Neural cell (in vitro differentiated cells): Measurements from ENCODE around the gene CARMIL1. TPM values are rescaled to one million over a fixed set of nuclear protein-coding genes. Genes with fewer than 3 reads are reported as not detected.

Experiments
- H2AFZ ChIP-seq: fragments of 200-600, 300-800 bp; sonication (generic), shearing (Covaris generic); 2 replicates; pipeline ENCODE4 v1.6.0; 2014; ENCODE audit warnings: low read depth, mild to moderate bottlenecking, antibody characterized with exemption, low read length, moderate library complexity
- H3F3A ChIP-seq: fragments of 200-600 bp; shearing (Covaris generic); 2 replicates; pipeline ENCODE4 v1.6.1; 2016; ENCODE audit warnings: mild to moderate bottlenecking, moderate library complexity, mixed read lengths, antibody characterized with exemption, low read length; ENCODE audit not compliant: insufficient read depth, poor library complexity, severe bottlenecking
- H3K27ac ChIP-seq: fragments of 200-600, 300-800 bp; sonication (generic), shearing (Covaris generic); 2 replicates; pipeline ENCODE4 v1.5.1; 2014; ENCODE audit warnings: mild to moderate bottlenecking, low read length, moderate library complexity
- H3K27me3 ChIP-seq: fragments of 300-800, 200-600 bp; sonication (generic), shearing (Covaris generic); 2 replicates; pipeline ENCODE4 v1.6.0; 2014; ENCODE audit warnings: mild to moderate bottlenecking, low read depth, low read length, moderate library complexity; ENCODE audit not compliant: insufficient read depth
- H3K36me3 ChIP-seq: fragments of 300-800, 200-600 bp; sonication (generic), shearing (Covaris generic); 2 replicates; pipeline ENCODE4 v1.5.1; 2014; ENCODE audit warnings: mild to moderate bottlenecking, antibody characterized with exemption, low read length, moderate library complexity; ENCODE audit not compliant: insufficient read depth
- H3K4me2 ChIP-seq: fragments of 300-800, 200-600 bp; sonication (generic), shearing (Covaris generic); 2 replicates; pipeline ENCODE4 v1.6.0; 2014; ENCODE audit warnings: mild to moderate bottlenecking, low read length
- H3K4me3 ChIP-seq: fragments of 300-800, 200-600 bp; sonication (generic), shearing (Covaris generic); 2 replicates; pipeline ENCODE4 v1.5.1; 2014; ENCODE audit warnings: mild to moderate bottlenecking, low read length, moderate library complexity
- H3K79me2 ChIP-seq: fragments of 200-600 bp; shearing (Covaris generic); replicated peaks from 2 replicates; pipeline ENCODE4 v1.6.0; 2014; ENCODE audit warnings: mild to moderate bottlenecking, low read length, moderate library complexity; ENCODE audit not compliant: insufficient read depth
- H3K9ac ChIP-seq: fragments of 300-800, 200-600 bp; sonication (generic), shearing (Covaris generic); 2 replicates; pipeline ENCODE4 v1.6.1; 2016; ENCODE audit warnings: mild to moderate bottlenecking, low read length, mixed read lengths
- H3K9me2 ChIP-seq: fragments of 200-600 bp; shearing (Covaris generic); 2 replicates; pipeline ENCODE4 v1.6.1; 2016; ENCODE audit warnings: mild to moderate bottlenecking, low read length, mixed read lengths; ENCODE audit not compliant: insufficient read depth
- H3K9me3 ChIP-seq: fragments of 200-600, 300-800 bp; sonication (generic), shearing (Covaris generic); 2 replicates; pipeline ENCODE4 v1.6.1; 2016; ENCODE audit warnings: mild to moderate bottlenecking, mixed run types, low read length, moderate library complexity, mixed read lengths
- H4K20me1 ChIP-seq: fragments of 200-600 bp; shearing (Covaris generic); 2 replicates; pipeline ENCODE4 v1.6.1; 2016; ENCODE audit warnings: mild to moderate bottlenecking, mixed run types; ENCODE audit not compliant: insufficient read depth
- EP300 ChIP-seq: fragments of 450-650 bp; conservative IDR thresholded peaks from 2 replicates; pipeline ENCODE4 v1.6.1; 2014; ENCODE audit warnings: antibody characterized with exemption, mild to moderate bottlenecking, moderate library complexity; ENCODE audit not compliant: poor library complexity, severe bottlenecking
- EZH2 ChIP-seq: fragments of 200-600, 300-800 bp; shearing (Covaris generic), sonication (generic); IDR thresholded peaks from 2 replicates; pipeline ENCODE4 v1.6.1; 2014; ENCODE audit warnings: antibody characterized with exemption, low read length, borderline replicate concordance, mild to moderate bottlenecking; ENCODE audit not compliant: insufficient read depth, poor library complexity, severe bottlenecking
- MXI1 ChIP-seq: fragments of 450-650 bp; conservative IDR thresholded peaks from 2 replicates; pipeline ENCODE4 v1.6.1; 2014; ENCODE audit warnings: antibody characterized with exemption, mild to moderate bottlenecking; ENCODE audit not compliant: poor library complexity, severe bottlenecking
- POLR2AphosphoS5 ChIP-seq: IDR thresholded peaks from 2 replicates; pipeline ENCODE4 v1.6.1; 2012
- RAD21 ChIP-seq: fragments of 450-650 bp; conservative IDR thresholded peaks from 2 replicates; pipeline ENCODE4 v1.6.1; 2014; ENCODE audit warnings: antibody characterized with exemption, mild to moderate bottlenecking, moderate library complexity
- SMC3 ChIP-seq: fragments of 450-650 bp; conservative IDR thresholded peaks from 2 replicates; pipeline ENCODE4 v1.6.1; 2014; ENCODE audit warnings: antibody characterized with exemption, mild to moderate bottlenecking, moderate library complexity; ENCODE audit not compliant: poor library complexity
- TAF1 ChIP-seq: IDR thresholded peaks from 2 replicates; pipeline ENCODE4 v1.6.1; 2012; ENCODE audit warnings: low read depth
- polyA plus RNA-seq: library from polyadenylated mRNA; depleted of rRNA; stranded (reverse); fragments of >200 nt; gene quantifications from 2 replicates; pipeline ENCODE4 v1.2.3, GENCODE V29; 2014
- TF ChIP-seq, protein P1 (sequence below): fragments of 450-650 bp; IDR thresholded peaks from 2 replicates; pipeline ENCODE4 v1.5.1; 2014; ENCODE audit warnings: antibody characterized with exemption, mild to moderate bottlenecking, moderate library complexity; ENCODE audit not compliant: poor library complexity, severe bottlenecking
- TF ChIP-seq, protein P2 (sequence below): IDR thresholded peaks from 2 replicates; pipeline ENCODE4 v1.6.1; 2012; ENCODE audit warnings: borderline replicate concordance

The CARMIL1 gene
- polyA plus RNA-seq, 1 donor from 2014 or later, result 5.3 TPM

DNA sequence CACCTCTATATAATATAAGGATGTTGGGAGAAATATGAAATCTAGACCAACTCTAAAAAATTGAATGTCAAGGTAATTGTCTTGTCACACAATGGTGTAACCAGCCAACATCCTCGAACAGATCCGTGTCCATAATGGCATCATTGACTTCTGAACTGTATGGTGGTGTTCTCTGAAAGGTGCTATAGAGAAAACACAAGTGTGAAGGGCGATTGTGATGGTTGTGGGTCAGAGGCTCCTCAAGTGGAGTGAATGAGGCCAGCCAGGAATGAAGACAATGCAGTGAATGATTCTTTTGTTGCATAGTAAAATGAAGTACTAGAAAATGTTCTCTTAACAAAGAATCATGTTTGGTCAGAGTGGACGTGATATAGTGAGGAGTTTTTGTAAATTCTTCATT is 58.3 kb downstream of the CARMIL1 start:
- no peak overlapping the region for H3K27ac ChIP-seq
- no peaks in the 10 kb centered on the region for H3F3A ChIP-seq
- H3K9me2 ChIP-seq, result no peaks in the 10 kb centered on the region
- no peak overlapping the region for H2AFZ ChIP-seq
- H4K20me1 ChIP-seq, result no peaks in the 10 kb centered on the region
- H3K27me3 ChIP-seq, result no peaks in the 10 kb centered on the region
- no peaks in the 10 kb centered on the region for H3K36me3 ChIP-seq
- H3K4me2 ChIP-seq, result no peak overlapping the region
- no peak overlapping the region for H3K4me3 ChIP-seq
- H3K9ac ChIP-seq, result no peak overlapping the region
- TF ChIP-seq RAD21, result no peak
- no peaks in the 10 kb centered on the region for H3K9me3 ChIP-seq
- peaks cover 2% of the 10 kb centered on the region for H3K79me2 ChIP-seq

DNA sequence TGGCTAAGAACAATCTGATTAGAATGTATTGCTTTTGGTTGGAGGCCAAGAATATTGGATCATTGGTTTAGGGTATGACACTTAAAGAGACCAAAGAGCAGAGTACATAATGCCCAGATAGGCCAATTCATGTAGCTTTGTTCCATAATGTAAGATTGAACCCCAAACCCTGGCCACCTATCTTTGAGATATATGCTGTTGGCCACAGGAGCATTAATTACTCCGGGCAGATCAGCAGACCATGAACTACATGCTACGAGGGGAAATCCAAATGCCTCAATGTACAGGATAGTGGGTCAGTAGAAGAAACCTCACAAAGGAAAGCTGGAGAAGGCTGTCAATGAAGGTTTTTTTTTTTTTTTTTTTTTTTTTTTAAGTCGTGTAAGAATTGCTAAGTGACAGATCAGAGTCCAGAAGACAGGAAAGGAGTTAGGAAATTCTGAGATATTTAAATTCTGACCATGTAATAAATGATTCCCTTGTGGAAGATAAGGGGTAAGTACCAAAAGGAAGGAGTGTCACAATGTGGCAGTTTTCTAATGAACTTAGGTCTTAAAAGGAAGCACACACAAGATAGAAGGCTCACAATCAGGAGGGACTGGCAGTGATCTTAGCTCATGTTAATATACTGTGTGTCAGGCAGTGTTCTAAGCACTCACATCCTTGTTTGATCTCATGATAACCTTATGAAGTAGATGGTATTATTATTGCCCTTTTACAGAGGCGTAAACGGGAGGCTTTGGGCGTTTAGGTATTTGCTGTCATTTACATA is 61.4 kb downstream of the CARMIL1 start:
- Histone ChIP-seq H2AFZ (no peak overlapping the region), H3K9me3 (no peaks in the 10 kb centered on the region), H3K4me3 (no peak overlapping the region), H3K27me3 (no peaks in the 10 kb centered on the region), H3K36me3 (no peaks in the 10 kb centered on the region), H3K9me2 (no peaks in the 10 kb centered on the region), H3F3A (no peaks in the 10 kb centered on the region), H3K27ac (no peak overlapping the region), H3K9ac (no peak overlapping the region), H3K4me2 (no peak overlapping the region), H3K79me2 (no peaks in the 10 kb centered on the region), H4K20me1 (no peaks in the 10 kb centered on the region)
- TF ChIP-seq, protein P1, sequence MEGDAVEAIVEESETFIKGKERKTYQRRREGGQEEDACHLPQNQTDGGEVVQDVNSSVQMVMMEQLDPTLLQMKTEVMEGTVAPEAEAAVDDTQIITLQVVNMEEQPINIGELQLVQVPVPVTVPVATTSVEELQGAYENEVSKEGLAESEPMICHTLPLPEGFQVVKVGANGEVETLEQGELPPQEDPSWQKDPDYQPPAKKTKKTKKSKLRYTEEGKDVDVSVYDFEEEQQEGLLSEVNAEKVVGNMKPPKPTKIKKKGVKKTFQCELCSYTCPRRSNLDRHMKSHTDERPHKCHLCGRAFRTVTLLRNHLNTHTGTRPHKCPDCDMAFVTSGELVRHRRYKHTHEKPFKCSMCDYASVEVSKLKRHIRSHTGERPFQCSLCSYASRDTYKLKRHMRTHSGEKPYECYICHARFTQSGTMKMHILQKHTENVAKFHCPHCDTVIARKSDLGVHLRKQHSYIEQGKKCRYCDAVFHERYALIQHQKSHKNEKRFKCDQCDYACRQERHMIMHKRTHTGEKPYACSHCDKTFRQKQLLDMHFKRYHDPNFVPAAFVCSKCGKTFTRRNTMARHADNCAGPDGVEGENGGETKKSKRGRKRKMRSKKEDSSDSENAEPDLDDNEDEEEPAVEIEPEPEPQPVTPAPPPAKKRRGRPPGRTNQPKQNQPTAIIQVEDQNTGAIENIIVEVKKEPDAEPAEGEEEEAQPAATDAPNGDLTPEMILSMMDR, result no peak
- TF ChIP-seq EP300 (no peak), TAF1 (no peak), EZH2 (no peak), POLR2AphosphoS5 (no peak), SMC3 (no peak), MXI1 (no peak)
- TF ChIP-seq, protein P2, sequence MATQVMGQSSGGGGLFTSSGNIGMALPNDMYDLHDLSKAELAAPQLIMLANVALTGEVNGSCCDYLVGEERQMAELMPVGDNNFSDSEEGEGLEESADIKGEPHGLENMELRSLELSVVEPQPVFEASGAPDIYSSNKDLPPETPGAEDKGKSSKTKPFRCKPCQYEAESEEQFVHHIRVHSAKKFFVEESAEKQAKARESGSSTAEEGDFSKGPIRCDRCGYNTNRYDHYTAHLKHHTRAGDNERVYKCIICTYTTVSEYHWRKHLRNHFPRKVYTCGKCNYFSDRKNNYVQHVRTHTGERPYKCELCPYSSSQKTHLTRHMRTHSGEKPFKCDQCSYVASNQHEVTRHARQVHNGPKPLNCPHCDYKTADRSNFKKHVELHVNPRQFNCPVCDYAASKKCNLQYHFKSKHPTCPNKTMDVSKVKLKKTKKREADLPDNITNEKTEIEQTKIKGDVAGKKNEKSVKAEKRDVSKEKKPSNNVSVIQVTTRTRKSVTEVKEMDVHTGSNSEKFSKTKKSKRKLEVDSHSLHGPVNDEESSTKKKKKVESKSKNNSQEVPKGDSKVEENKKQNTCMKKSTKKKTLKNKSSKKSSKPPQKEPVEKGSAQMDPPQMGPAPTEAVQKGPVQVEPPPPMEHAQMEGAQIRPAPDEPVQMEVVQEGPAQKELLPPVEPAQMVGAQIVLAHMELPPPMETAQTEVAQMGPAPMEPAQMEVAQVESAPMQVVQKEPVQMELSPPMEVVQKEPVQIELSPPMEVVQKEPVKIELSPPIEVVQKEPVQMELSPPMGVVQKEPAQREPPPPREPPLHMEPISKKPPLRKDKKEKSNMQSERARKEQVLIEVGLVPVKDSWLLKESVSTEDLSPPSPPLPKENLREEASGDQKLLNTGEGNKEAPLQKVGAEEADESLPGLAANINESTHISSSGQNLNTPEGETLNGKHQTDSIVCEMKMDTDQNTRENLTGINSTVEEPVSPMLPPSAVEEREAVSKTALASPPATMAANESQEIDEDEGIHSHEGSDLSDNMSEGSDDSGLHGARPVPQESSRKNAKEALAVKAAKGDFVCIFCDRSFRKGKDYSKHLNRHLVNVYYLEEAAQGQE, result no peak
